GM11168 (cell line): Measurements from ENCODE around the gene WDR37.
"Not testable (repeated sequence)": the region's sequence is repeated elsewhere in the genome, so short reads cannot be mapped to it uniquely, and the experiment has no call there.

Experiments
- in situ Hi-C: fragments of 300-500 bp; cut with MboI; formaldehyde crosslinking; loops from one replicate; pipeline ENCODE4 v1.12.0; 2022; ENCODE audit warnings: low sequenced_read_pairs; ENCODE audit not compliant: unreplicated experiment

Gene WDR37, protein sequence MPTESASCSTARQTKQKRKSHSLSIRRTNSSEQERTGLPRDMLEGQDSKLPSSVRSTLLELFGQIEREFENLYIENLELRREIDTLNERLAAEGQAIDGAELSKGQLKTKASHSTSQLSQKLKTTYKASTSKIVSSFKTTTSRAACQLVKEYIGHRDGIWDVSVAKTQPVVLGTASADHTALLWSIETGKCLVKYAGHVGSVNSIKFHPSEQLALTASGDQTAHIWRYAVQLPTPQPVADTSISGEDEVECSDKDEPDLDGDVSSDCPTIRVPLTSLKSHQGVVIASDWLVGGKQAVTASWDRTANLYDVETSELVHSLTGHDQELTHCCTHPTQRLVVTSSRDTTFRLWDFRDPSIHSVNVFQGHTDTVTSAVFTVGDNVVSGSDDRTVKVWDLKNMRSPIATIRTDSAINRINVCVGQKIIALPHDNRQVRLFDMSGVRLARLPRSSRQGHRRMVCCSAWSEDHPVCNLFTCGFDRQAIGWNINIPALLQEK

DNA sequence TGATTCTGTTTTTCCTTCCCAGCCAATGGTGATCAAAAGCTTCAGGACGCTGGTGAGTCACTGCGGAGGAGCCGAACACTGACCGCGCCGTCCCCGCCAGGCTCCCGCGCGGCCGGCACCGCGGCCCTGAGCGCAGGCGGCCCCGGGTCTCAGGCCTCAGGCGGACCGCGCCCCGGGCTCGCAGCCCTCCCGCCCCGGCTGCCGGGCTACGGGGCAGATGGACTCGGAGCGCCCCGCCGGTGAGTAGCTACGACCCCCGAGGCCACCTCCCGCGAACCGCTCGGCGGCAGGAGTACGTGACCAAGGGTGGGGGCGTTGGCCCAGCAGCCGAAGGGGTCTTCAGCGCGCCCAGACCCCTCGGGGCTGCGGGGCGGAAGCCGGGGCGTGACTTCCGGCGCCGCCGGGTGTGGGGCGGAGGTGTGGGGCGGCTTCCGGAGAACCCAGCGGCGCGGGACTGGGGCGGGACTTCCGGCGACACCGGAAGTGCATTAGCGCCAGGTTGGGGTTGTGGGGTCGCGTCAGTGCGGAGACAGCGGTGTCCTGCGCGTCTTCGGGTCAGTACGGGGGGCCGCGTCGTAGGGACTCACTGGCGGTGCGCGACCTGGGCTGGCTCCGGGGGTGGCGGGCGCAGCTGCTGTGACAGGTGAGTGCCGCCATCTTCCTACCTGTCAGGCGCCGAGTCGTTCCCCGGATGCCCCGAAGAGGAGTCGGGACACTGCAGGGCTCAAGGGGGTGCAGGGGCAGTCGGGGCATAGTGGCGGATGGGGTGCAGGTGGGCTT lies at the start of gene WDR37:
TSS of gene WDR37 (plus strand) at position 60 of the 780 bp plus-strand sequence. CDS start 15,771 bp downstream, outside the sequence.
- in situ Hi-C loops = no loop called here

DNA sequence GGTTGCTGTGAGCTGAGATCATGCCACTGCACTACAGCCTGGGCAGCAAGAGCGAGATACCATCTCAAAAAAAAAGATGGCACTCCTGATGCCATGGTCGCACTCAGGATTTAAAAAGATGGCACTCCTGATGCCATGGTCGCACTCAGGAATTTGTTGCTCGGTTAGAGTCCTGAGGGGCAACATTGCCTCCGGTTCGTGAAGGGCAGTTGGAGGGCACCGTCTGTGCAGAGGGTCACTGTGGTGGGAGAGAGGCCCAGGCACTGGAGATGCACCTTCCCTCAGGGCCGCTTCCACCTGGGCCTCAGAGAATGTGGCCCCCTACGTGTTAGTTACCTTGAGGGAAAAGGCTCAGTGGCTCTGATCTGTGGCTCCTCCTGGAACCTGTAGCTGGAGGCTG lies 49.6 kb upstream of the WDR37 start:
- in situ Hi-C loops = no loop called here

DNA sequence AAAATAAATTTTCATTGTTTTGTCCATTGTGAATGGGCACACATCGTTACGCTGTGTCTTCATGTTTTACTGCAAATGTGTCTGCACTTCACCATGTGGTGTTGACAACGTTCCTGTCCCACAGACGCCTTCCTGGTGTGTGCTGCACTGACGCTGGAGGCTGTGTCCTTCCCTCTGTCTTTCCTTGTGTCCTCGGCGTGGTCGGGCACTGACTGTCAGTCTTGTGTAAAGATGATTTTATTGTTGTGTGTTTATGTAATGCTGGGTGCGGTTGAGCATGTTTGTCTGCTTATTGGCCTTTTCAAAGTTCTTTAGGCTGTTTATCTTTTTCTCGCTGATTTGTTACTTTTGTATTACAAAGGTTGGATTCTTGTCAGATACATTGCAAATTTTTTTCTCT lies 48.6 kb upstream of the WDR37 start:
- in situ Hi-C loops = no loop called here

DNA sequence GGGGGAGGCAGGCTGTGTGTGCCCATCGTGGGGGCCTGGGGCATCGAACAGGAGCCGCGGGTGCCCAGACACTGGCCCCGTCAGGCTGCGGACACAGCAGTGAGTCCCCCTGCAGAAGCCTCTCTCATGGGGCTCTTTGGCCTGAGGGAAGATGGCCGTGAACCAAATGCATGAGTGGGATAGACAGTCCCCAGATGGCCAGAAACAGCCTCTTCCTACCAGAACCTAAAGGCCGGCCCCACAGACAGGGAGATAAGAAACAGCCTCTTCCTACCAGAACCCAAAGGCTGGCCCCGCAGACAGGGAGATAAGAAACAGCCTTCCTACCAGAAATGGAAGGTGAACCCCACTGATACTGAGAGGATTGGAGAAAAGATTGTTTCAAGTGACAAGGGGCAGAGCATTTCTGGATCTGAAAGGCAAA lies 47.1 kb upstream of the WDR37 start:
- in situ Hi-C loops = no loop called here

DNA sequence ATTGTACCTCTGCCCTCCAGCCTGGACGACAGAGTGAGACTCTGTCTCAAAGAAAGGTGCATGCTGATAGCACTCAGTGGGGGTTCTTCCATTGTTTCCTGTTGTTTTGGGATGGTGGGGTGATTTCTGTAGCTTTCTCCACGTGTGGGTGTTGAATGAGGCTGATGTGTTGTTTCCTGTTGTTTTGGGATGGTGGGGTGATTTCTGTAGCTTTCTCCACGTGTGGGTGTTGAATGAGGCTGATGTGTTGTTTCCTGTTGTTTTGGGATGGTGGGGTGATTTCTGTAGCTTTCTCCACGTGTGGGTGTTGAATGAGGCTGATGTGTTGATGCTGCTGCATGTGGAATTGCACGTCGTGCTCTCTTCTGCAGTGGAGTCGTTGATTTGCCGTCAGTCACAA lies 46.2 kb upstream of the WDR37 start:
- in situ Hi-C loops = not testable (repeated sequence)

DNA sequence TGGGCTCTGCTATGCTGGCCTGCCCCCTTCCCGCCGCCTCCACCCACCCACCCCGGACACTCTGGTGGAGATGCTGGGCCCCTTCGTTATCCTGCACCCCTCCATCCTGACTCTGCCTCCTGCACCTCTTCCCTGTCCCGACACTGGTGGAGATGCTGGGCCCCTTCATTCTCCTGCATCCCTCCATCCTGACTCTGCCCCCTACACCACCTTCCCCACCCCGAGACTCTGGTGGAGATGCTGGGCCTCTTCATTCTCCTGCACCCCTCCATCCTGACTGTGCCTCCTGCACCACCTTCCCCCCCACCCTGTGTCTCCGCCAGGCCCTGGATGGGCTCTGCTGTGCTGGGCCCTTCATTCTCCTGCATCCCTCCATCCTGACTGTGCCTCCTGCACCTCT lies 45.5 kb upstream of the WDR37 start:
- in situ Hi-C loops = no loop called here

DNA sequence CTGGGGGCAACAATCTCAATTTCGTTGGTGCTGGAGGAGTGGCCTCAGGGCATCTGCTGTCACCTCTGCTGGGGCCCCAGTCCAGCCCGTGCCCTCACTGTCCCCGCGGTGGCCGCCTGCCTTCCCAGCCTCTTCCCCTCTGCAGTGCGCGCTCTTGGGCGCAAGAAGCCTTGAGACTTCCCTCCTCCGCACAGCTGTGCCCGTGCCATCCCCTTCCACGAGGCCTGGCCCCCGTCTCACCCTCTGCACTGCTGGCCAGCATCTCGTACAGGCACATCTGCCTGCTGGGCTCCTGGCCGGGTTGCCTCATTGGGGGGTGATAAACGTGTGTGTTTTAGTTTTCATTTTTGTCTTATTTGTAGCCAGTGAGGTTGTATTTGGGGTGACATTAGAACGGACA lies 44.5 kb upstream of the WDR37 start:
- in situ Hi-C loops = no loop called here

DNA sequence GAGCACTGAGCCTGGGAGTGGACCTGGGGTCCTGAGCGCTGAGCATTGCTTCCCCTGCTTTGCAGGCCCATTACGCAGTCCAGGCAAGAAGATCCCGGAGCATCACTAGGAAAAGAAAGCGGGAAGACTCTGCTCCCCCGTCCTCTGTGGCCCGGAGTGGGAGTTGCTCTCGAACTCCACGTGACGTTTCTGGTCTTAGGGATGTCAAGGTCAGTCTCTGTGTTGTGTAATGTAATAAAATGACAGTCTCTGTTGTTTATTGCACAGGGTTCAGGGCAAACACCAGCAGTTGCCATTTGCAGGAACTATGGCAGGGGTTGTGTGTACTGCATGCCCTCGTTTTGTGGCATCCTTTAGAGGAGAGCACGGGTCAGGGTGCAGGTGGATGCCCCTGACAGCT lies 40.5 kb upstream of the WDR37 start:
- in situ Hi-C loops = no loop called here

DNA sequence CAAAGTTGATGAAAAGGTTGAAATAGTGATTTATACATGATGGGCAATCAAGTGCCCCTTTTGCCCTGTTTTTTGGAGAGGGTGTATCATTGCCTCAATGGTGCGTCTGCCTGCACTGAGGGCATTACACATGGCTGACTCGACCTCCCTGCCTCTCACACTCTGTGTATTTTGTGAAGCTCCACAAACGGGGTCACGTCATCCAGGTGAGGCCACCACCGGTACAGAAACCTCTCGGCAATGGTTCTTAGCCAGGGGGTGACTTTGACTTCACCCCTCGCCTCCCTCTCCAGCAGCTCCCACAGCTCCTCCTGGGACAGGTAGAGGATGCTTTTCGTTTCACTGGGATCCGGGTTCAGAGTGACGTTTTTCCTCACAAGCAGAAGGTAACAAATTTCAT lies 36.8 kb upstream of the WDR37 start:
- in situ Hi-C loops = no loop called here

DNA sequence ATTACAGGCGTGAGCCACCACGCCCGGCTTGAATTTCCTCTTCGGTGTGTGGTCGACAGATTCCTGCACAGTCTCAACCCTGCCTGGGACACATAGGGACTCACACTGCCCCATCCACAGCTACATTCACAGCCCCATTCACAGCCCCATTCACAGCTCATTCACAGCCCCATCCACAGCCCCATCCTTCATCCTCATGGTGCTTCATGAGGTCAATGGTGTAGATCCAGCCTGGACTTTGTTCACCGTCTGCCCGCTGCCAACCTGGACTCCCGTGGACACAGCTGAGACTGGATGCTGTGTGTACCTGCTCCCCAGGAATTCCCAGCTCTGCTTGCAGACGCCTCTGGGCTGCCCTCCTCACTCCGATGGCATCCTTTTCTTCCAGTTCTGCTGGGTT lies 35.7 kb upstream of the WDR37 start:
- in situ Hi-C loops = no loop called here

DNA sequence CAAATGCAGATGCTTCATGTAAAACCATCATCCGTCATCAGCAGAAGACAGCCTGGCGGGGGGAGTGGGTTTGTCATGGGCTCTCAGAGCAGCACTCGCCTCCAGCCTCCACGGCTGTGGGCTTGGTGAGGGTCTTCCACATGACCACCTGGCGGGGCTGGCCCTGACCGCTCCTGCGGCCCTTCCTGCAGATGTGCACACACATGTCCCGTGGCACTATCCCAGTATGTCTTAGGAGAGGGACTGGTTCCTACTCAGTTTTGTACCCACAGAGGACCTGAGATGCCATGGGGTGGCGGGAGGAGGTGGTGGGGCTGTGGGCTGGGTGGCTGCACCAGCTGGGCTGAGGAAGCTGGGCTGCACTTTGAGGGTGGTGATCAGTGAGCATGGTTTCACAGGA lies 35.2 kb upstream of the WDR37 start:
- in situ Hi-C loops = no loop called here

DNA sequence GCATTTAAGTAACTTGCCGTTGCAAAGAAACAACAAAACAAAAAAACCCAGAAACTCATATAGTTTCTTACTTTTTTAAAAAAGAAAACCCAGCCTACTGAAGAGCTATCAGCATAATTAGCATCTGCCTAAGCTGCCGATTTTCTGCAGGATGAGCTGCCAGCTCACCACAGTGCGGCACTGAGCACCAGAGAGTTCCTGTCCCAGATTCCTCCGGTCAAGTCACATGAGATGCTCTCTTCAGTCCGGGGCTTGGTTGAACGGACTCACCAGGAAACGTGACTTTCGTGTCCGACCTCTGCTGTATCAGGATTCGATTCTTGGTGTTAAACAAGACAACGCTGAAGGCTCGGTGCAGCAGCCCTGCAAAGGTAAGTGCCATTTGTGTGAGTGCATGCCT lies 33.8 kb upstream of the WDR37 start:
- in situ Hi-C loops = no loop called here

DNA sequence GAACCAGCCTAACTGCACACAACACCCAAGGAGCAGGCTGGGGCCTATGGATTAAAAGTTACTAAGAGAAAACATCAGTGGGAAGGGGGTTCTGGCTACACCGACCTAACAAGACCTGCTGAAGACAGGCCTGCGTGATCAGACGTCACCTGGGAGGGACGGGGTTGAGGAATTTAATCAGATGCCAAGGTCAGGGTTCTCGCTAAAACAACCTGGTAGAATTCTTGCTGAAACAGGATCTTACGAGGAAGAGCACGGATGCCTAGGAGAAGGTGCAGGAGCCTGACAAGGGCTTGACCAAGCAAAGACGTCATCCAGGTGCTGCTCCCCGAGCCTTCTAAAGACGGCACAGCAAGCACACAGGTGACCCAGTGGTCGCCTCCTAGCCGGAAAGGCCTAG lies 32.1 kb upstream of the WDR37 start:
- in situ Hi-C loops = no loop called here

DNA sequence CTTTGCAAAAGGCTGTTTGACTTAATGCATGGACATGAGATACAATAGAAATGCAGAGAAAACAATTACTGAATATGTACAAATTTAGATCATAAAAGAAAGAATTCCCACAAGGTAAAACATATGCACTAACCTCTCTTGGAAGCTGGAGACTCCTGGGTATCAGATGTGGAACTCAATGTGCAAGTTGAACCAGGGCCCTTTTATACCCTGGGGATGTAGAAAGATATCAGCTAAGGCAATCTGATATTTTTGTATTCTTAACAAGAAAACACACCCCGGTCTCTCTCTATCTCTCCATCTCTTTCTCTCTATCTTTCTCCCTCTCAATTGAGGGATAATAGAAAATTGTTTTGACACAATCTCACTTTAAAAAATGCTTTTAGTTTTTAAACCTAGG lies 30.5 kb upstream of the WDR37 start, which contains the start of gene IDI2:
TSS of gene IDI2 (minus strand) at position 177 of the 400 bp plus-strand sequence. CDS start 1,136 bp downstream, outside the sequence.
- in situ Hi-C loops = no loop called here

DNA sequence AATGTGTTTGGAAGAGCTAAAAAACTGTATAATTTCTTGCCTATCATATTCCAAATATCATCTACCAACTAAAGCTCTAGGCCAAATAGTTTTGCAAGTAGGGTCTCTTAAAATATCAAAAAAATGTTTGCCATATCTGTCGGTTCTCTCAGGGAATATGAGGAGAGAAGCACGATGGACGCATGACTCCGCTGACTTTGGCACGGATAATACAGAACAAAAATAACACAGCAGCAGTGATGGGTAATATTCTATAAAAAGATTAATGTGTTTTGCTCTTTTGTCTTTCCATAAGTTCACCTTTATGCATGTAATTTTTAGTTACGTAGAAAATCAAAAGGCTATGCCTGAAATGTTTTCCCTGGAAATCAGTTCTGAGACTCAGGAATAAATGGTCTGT lies 29.6 kb upstream of the WDR37 start:
- in situ Hi-C loops = no loop called here

DNA sequence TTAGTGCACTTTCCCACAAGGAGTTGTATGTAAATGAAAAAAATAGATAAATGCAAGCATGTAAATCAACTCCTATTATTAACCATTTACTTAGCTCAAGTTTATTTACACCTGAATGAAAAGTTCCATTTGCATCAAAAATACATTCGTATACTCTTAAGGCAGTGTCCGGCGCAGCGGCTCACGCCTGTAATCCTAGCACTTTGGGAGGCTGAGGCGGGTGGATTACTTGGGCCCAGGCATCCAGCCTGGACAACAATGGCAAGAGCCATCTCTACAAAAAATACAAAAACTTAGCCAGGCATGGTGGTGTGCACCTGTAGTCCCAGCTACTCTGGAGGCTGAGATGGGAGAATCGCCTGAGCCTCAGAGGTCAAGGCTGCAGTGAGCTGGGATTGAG lies 26.3 kb upstream of the WDR37 start:
- in situ Hi-C loops = no loop called here

DNA sequence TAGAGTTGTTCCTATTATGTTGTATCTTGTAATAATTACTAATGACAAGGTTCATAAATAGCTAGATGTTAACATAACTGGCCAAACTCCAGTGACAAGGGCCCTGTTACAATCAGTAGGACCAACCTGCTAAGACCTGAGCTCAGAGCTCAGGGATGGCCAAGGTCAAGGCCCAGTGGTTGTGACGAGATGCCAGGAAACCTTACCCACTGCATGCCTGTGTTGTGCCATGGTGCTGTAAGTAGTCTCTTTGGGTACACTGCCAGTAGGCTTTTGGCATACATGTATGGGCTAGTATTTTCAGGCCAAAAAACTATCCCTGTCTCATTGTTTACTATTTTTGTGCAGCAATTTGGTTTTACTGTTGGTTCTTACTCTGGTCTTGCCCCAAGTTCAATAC lies 22.6 kb upstream of the WDR37 start:
- in situ Hi-C loops = no loop called here

DNA sequence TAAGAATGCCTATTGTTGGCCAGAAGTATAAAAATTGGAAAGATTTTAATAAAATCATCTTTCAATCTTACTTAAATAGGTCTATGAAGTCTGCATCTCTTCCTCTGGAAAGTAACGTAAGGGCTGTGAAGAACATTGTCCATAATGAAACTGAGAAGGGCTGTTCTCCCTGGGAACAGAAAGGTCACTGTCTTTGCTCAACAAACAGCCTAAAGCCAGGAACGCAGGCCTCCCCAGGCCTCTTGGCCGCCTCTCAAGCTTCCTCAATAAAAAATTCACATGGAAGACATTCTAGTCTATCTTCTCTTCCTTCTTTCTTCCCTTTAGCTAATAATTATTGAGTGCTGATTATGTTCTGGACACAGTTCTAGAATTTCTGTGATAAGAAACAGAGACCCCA lies 21.4 kb upstream of the WDR37 start:
- in situ Hi-C loops = no loop called here

DNA sequence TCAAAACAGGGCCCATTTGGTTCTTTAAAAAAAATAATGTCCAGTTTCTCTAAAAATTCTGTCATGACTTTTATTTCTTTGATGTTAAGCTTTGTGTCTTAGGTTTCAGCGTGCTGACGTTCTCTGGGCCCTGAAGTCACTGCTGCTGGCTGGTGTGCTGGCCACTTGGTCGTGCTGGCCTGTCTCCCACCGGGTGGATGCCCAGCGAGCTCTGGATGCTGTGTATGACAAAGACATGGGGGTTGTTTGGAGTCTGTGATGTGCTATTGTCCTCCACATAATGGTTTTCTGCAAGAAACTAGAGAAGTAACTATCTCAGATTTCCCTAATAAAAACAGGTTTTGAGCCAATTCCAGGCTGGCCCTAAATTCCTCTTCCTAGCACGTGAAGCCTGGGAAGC lies 21.0 kb upstream of the WDR37 start:
- in situ Hi-C loops = no loop called here

DNA sequence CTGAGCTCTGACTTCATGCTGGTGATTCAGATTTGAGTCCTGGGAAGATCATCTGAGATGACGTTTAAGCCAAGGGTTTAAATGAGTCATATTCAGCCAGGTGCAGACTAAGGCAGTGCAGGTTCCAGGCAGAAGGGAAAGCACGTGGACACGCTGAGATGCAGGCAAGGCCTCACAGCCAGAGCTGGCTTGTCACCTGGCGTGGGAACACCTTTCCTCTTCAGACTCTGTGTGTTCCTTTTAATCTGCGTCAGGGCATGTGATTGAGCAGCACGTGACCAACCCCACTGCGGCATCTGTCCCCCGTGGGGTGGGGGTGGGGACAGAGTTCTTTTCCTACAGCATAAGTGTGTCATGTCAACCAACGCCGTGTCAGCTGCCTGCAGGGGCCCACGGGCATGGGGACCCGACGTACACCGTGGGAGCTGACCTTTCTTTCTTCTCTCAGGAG lies 19.8 kb upstream of the WDR37 start:
- in situ Hi-C loops = no loop called here

DNA sequence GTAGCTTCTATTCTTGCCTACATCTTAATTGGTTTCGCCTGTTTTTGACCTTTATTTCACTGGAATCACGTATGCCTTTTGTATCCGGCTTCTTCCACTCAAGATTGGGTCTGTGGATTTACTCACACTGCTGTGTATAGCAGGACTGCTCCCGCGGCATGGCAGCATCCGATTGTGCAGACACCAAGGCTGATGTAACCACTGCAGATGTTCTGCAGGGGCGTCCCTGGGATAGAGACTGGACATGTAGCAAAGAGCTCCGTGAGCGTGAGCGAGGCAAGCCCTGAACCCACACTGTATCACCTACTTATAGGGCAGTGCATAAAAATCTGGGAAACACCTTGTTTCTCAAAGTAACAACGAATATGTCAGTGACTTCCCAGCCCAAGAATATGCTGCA lies 19.1 kb upstream of the WDR37 start:
- in situ Hi-C loops = no loop called here
